Fibroblast of lung (primary cell): ENCODE results near the gene RAPGEF6. TPM values are rescaled to one million over a fixed set of nuclear protein-coding genes. Genes with fewer than 3 reads are reported as not detected.

ENCODE experiments used
- DNase-seq, 2 donors: peaks; one replicate each; pipeline versions ENCODE4 v3.0.0 to v3.0.0-alpha.2; 2010; ENCODE audit warnings: low read depth in 2 of 2
- H2AFZ ChIP-seq: 2 replicates; pipeline ENCODE4 v1.5.1; 2012; ENCODE audit warnings: low read length, control low read depth, inconsistent platforms
- H3K27ac ChIP-seq: 2 replicates; pipeline ENCODE4 v1.5.1; 2011; ENCODE audit warnings: low read length, control low read depth; ENCODE audit not compliant: insufficient read depth
- H3K27me3 ChIP-seq: 2 replicates; pipeline ENCODE4 v1.5.1; 2011; ENCODE audit warnings: mild to moderate bottlenecking, low read length; ENCODE audit not compliant: control insufficient read depth, insufficient read depth
- H3K36me3 ChIP-seq: 2 replicates; pipeline ENCODE4 v1.5.1; 2011; ENCODE audit warnings: low read length; ENCODE audit not compliant: control insufficient read depth, insufficient read depth
- H3K4me1 ChIP-seq: 2 replicates; pipeline ENCODE4 v1.5.1; 2011; ENCODE audit warnings: low read length; ENCODE audit not compliant: control insufficient read depth, insufficient read depth; ENCODE audit errors: extremely low read depth
- H3K4me2 ChIP-seq: 2 replicates; pipeline ENCODE4 v1.5.1; 2011; ENCODE audit warnings: low read length, control low read depth; ENCODE audit not compliant: insufficient read depth; ENCODE audit errors: extremely low read depth
- H3K4me3 ChIP-seq, 4 experiments: fragments of 200-600 bp in 1 of 4; sonication (generic) in 1 of 4; replicated peaks in 1 of 4; 2 replicates each; pipeline ENCODE4 v1.5.1; 2011 to 2016; ENCODE audit warnings: low read length in 4 of 4, low read depth in 3 of 4, mild to moderate bottlenecking in 3 of 4, control low read depth in 2 of 4, inconsistent platforms in 1 of 4, mixed read lengths in 1 of 4; ENCODE audit not compliant: insufficient read depth in 1 of 4; ENCODE audit errors: control extremely low read depth in 1 of 4
- H3K79me2 ChIP-seq: 2 replicates; pipeline ENCODE4 v1.5.1; 2012; ENCODE audit warnings: mild to moderate bottlenecking, low read length, inconsistent platforms; ENCODE audit not compliant: control insufficient read depth, insufficient read depth
- H3K9ac ChIP-seq: 2 replicates; pipeline ENCODE4 v1.5.1; 2011; ENCODE audit warnings: mild to moderate bottlenecking, low read length, control low read depth; ENCODE audit not compliant: insufficient read depth
- H3K9me3 ChIP-seq: 2 replicates; pipeline ENCODE4 v1.5.1; 2012; ENCODE audit warnings: low read depth, low read length; ENCODE audit not compliant: control insufficient read depth, insufficient read depth
- H4K20me1 ChIP-seq: 2 replicates; pipeline ENCODE4 v1.5.1; 2011; ENCODE audit warnings: low read length; ENCODE audit not compliant: control insufficient read depth, insufficient read depth; ENCODE audit errors: extremely low read depth
- CTCF ChIP-seq, 2 donors: IDR thresholded peaks in 1 of 2; conservative IDR thresholded peaks in 1 of 2; 1 replicate in 1 of 2; 2 replicates in 1 of 2; pipeline ENCODE4 v1.5.1; 2011 to 2012; ENCODE audit warnings: low read length in 2 of 2, control low read depth in 1 of 2, inconsistent platforms in 1 of 2, low read depth in 1 of 2, mild to moderate bottlenecking in 1 of 2
- EZH2 ChIP-seq: IDR thresholded peaks from 2 replicates; pipeline ENCODE4 v1.5.1; 2012; ENCODE audit warnings: low read length, control low read depth, mild to moderate bottlenecking; ENCODE audit errors: missing control alignments
- polyA plus RNA-seq, 2 donors: library from polyadenylated mRNA; depleted of rRNA in 1 of 2; stranded (reverse) in 1 of 2; unstranded in 1 of 2; fragments of >200 nt; gene quantifications; 2 replicates each; pipeline ENCODE4 v1.2.1, GENCODE V29; 2011 to 2012; ENCODE audit warnings: missing spikeins in 1 of 2
- total RNA-seq: library from RNA; depleted of rRNA; stranded (reverse); fragments of >200 nt; gene quantifications from 2 replicates; pipeline ENCODE4 v1.2.1, GENCODE V29; 2014

RAPGEF6 gene
- total and polyA plus RNA-seq, 2 donors (not counting 1 experiment from before 2014, with no cell fraction given): 10.2 to 35.7 TPM

DNA sequence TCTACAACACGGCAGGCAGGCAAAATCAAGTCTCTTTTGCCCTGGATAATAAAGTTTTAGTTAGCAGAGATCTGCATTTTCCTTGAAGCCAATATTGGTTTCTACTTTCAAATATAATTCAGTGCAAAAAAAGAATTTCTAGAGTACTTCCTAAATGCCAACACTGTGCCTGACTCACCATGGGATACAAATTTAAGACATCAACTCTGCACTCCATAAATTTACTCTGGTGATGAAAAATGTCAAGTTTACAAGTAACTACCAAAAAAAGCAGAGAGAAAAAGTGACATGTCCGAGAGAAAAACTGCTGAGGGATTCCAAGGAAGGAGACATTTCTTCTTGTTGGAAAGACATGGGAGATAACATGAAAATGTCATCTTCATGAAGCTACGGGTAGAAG, 119.7 kb downstream of the RAPGEF6 start:
- TF ChIP-seq CTCF (conservative IDR thresholded peaks at IDR 0.05 in 1 of 2, IDR thresholded peaks at IDR 0.05 in 1 of 2; ENCODE audit: low read depth in 1 of 2, low read length in 2 of 2) (no peak), EZH2 (no peak)
- peak in 1 of 2 donors; percentile 34 for DNase-seq
- H4K20me1 ChIP-seq: no peaks in the 10 kb centered on the region
- no peaks in the 10 kb centered on the region for H3K9me3 ChIP-seq
- H3K79me2 ChIP-seq: no peaks in the 10 kb centered on the region
- no peak overlapping the region for H2AFZ ChIP-seq
- peaks cover 6% of the 10 kb centered on the region for H3K4me1 ChIP-seq
- H3K4me2 ChIP-seq: peak overlapping the region; percentile 46
- H3K36me3 ChIP-seq: no peaks in the 10 kb centered on the region
- no peak overlapping the region for H3K4me3 ChIP-seq
- H3K27ac ChIP-seq: no peak overlapping the region
- no peak overlapping the region for H3K9ac ChIP-seq
- H3K27me3 ChIP-seq: no peaks in the 10 kb centered on the region

DNA sequence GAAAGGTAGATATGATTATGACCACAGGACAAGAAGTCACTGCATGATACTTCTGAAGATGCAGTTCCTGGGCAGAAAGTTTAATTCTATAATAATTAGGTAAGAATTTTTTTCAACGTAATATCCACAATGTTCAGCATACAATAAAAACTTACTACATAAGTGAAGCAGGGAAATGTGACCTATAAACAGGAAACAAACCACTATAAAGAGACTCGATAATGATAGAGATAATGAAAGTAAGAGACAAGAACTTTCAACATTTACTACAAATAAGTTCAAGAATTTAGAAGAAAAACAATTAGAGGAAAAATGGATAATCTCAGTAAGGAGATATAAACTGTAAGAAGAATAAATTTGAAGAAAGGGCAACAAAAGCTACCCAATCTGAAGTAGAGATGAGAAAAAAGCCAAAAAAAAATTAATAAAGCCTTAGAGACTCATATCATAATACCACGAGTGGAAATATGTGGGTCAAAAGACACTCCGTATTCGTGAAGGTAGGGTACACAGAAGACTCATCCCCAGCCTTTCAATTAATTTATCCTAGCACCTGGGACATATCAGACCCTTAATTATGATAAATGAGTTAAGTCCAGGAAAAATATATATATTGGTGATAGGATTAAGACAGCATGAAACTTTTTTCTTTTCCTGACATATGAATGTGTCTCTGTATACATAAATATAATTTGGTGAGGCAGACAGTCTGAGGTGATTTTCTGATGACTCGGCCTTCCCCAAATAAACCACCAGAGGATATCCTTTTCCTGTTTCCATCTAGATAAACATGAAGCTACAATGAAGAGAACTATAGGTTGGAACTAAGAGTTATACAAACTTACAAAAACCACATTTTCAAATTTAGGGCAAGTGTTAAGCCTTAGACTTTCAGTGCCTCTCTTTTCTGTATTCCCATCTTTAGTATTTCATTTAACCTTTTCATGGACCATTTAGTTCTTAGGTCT, 120.4 kb downstream of the RAPGEF6 start:
- Histone ChIP-seq H3K4me3 (no peak overlapping the region), H3K27ac (no peak overlapping the region), H4K20me1 (no peaks in the 10 kb centered on the region), H3K79me2 (no peaks in the 10 kb centered on the region), H3K9me3 (no peaks in the 10 kb centered on the region), H3K4me1 (peaks cover 6% of the 10 kb centered on the region), H2AFZ (no peak overlapping the region), H3K9ac (no peak overlapping the region), H3K27me3 (no peaks in the 10 kb centered on the region), H3K4me2 (peak overlapping the region; percentile 46), H3K36me3 (no peaks in the 10 kb centered on the region)
- TF ChIP-seq EZH2 (no peak), CTCF (conservative IDR thresholded peaks at IDR 0.05 in 1 of 2, IDR thresholded peaks at IDR 0.05 in 1 of 2; ENCODE audit: low read depth in 1 of 2, low read length in 2 of 2) (peak in 1 of 2 donors; percentile 6)
- DNase-seq: peak in 1 of 2 donors; percentile 27

DNA sequence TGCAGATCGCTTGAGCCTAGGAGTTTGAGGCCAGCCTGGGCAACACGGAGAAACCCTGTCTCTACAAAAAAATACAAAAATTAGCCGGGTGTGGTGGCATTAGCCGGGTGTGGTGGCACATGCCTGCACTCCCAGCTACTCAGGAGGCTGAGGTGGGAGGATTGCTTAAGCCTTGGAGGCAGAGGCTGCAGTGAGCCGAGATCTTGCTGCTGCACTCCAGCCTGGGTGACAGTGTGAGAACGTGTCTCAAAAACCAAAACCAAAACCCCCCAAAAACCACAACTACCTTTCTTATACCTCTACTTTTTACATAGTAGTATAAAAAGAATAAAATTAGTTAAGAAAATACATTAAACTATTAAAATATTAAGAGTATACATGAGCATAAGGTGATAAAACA, 121.2 kb downstream of the RAPGEF6 start:
- H3K4me2 ChIP-seq: no peak overlapping the region
- no peaks in the 10 kb centered on the region for H3K79me2 ChIP-seq
- H3K27me3 ChIP-seq: no peaks in the 10 kb centered on the region
- H2AFZ ChIP-seq: no peak overlapping the region
- no peak overlapping the region for H3K4me3 ChIP-seq
- TF ChIP-seq CTCF (conservative IDR thresholded peaks at IDR 0.05 in 1 of 2, IDR thresholded peaks at IDR 0.05 in 1 of 2; ENCODE audit: low read depth in 1 of 2, low read length in 2 of 2): no peak
- TF ChIP-seq EZH2: no peak
- H3K27ac ChIP-seq: no peak overlapping the region
- peaks cover 6% of the 10 kb centered on the region for H3K4me1 ChIP-seq
- H3K9me3 ChIP-seq: no peaks in the 10 kb centered on the region
- H3K36me3 ChIP-seq: no peaks in the 10 kb centered on the region
- no peaks in the 10 kb centered on the region for H4K20me1 ChIP-seq
- DNase-seq: no peak
- no peak overlapping the region for H3K9ac ChIP-seq
